K562 (cell line): ENCODE results near the gene RAMACL. TPM values are rescaled to one million over a fixed set of nuclear protein-coding genes. Genes with fewer than 3 reads are reported as not detected.
A peak's percentile ranks its signal among the peaks of the same experiment; 100 is the strongest.

ENCODE experiments used
- CREM ChIP-seq: IDR thresholded peaks from 2 replicates; pipeline ENCODE4 v1.6.1; 2014; ENCODE audit warnings: antibody characterized with exemption, low read depth
- FOSL1 ChIP-seq: fragments of 200-800 bp; sonication (Bioruptor generic); conservative IDR thresholded peaks from 2 replicates; pipeline ENCODE4 v1.6.1; 2016; ENCODE audit warnings: missing genetic modification characterization, missing compliant biosample characterization
- RAD51 ChIP-seq: fragments of 450-650 bp; IDR thresholded peaks from 2 replicates; pipeline ENCODE4 v1.7.1; 2016; ENCODE audit warnings: low read depth, mild to moderate bottlenecking, borderline replicate concordance
- TFAM ChIP-seq: fragments of 250-450 bp; sonication (Bioruptor Pico); conservative IDR thresholded peaks from 2 replicates; pipeline ENCODE4 v1.5.0; 2021; ENCODE audit warnings: mild to moderate bottlenecking, moderate library complexity
- ZNF586 ChIP-seq: fragments of 450-650 bp; formaldehyde crosslinking; conservative IDR thresholded peaks from 2 replicates; pipeline ENCODE4 v1.4.0; 2020; ENCODE audit warnings: mild to moderate bottlenecking, moderate library complexity
- polyA plus RNA-seq, 8 experiments: library from polyadenylated mRNA; depleted of rRNA in 4 of 8; stranded (reverse) in 5 of 8; unstranded in 3 of 8; fragments of >200 nt; fragmentation: Nextera tagmentation in 2 of 8; fragmentation: Illumina TruSeq in 1 of 8; extraction: Ambion mirVana in 2 of 8; extraction: Trizol in 1 of 8; gene quantifications; 2 replicates each; pipeline versions ENCODE4 v1.2.1 to v1.2.3, GENCODE V29; 2011 to 2014; ENCODE audit warnings: inconsistent platforms in 1 of 8, missing spikeins in 1 of 8
- total RNA-seq, 7 experiments: library from RNA; depleted of rRNA in 6 of 7; stranded (reverse); fragments of >200 nt in 6 of 7; fragmentation: Illumina TruSeq in 2 of 7; extraction: Trizol in 2 of 7; gene quantifications; 2 replicates each; pipeline versions ENCODE4 v1.2.1 to v1.2.3, GENCODE V29; 2011 to 2021; ENCODE audit warnings: low replicate concordance in 1 of 7
- TF ChIP-seq, protein P1 (sequence below), 2 experiments: fragments of 450-650 bp; IDR thresholded peaks; 2 replicates each; pipeline ENCODE4 v1.6.1; 2016; ENCODE audit warnings: mild to moderate bottlenecking in 2 of 2, borderline replicate concordance in 1 of 2, low read depth in 1 of 2, moderate library complexity in 1 of 2

RAMACL gene
- total and polyA plus RNA-seq, 9 of the 15 experiments (the other 6 are each of a cell fraction or from before 2014, with no cell fraction given) = 0.11 to 1.7 (median 0.41) TPM; not detected in 1

DNA sequence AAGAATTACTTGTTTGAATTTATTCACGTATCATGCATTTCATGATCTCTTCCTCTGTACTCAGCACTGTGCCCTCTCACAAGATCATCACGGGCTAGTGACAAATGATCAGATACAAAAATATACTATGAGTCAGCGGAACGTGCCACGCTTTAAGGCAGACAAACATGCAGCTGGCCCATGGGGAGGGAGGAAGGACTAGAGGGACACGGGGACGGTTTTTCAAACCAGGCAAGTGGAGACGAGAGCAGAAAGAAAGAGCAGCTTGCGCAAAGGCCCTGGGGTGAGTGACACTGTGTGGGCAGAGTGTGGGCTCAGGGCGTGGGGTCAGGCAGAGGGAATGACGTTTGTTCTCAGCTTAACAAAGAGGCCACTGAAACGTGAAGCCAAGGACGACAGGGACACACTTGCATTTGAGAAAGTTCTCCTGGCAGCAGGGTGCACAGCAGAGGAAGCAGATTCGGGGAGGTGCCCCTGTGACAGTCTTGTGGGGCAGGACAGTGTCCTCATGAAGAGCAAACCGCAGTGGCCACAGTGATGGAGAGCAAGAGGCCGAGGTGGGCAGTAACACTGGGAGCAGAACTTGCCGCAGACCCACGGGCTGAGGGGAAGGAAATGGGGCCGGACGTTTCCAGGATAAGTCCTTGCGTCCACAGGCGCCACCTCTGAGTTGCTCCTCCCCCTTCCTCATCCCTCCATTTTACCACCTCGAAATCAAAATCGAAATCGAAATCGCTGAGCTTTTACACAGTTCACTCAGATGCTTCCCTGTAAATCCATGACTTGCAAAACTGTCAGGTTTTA is 47.5 kb upstream of the RAMACL start (continued):
- TF ChIP-seq TFAM (CRISPR knock-in tag) (no peak), CREM (0 out of 2 replicates have a peak, but pooled peaks have one; percentile 19), FOSL1 (tag) (peak; percentile 84), ZNF586 (CRISPR knock-in tag) (no peak), RAD51 (no peak)
- TF ChIP-seq, protein P1, sequence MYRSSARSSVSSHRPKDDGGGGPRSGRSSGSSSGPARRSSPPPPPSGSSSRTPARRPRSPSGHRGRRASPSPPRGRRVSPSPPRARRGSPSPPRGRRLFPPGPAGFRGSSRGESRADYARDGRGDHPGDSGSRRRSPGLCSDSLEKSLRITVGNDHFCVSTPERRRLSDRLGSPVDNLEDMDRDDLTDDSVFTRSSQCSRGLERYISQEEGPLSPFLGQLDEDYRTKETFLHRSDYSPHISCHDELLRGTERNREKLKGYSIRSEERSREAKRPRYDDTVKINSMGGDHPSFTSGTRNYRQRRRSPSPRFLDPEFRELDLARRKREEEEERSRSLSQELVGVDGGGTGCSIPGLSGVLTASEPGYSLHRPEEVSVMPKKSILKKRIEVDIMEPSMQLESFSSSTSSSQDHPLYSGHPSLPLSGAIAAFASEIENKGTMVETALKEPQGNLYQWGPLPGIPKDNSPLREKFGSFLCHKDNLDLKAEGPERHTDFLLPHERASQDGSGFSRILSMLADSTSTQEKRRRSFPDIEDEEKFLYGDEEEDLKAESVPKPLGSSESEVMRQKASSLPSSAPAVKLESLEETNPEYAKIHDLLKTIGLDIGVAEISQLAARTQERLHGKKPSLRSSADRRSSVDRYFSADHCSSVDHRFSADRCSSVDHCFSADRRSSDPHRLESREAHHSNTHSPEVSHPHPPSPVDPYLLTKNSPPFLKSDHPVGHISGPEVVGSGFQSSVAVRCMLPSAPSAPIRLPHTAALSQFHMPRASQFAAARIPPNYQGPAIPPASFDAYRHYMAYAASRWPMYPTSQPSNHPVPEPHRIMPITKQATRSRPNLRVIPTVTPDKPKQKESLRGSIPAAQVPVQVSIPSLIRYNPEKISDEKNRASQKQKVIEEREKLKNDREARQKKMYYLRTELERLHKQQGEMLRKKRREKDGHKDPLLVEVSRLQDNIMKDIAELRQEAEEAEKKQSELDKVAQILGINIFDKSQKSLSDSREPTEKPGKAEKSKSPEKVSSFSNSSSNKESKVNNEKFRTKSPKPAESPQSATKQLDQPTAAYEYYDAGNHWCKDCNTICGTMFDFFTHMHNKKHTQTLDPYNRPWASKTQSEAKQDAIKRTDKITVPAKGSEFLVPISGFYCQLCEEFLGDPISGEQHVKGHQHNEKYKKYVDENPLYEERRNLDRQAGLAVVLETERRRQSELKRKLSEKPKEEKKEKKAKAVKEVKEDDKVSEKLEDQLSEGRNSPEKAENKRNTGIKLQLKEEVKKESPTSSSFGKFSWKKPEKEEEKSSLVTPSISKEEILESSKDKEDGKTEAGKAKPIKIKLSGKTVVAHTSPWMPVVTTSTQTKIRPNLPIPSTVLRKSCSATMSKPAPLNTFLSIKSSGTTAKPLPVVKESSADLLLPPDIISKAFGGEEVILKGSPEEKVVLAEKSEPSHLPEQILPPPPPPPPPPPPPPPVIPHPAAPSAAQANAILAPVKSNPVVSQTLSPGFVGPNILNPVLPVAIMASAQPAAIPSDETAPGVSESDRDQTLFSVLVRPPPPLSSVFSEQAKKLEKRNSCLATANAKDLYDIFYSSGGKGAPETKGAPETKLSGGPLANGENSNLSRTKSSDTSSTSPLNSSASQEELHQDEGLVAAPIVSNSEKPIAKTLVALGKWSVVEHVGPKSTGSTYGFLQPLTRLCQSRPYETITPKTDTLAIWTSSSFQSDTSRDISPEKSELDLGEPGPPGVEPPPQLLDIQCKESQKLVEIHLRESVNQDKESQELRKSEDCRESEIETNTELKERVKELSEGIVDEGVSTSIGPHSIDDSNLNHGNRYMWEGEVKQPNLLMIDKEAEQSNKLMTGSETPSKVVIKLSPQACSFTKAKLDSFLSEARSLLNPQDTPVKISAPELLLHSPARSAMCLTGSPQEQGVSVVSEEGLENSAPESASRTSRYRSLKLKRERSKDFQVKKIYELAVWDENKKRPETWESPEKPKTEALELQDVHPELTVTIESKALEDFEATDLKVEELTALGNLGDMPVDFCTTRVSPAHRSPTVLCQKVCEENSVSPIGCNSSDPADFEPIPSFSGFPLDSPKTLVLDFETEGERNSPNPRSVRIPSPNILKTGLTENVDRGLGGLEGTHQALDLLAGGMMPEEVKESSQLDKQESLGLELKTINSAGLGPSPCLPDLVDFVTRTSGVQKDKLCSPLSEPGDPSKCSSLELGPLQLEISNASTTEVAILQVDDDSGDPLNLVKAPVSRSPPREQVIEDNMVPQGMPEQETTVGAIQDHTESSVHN (IDR thresholded peaks at IDR 0.05; ENCODE audit: borderline replicate concordance in 1 of 2, low read depth in 1 of 2) = peak in 1 of 2 experiments; percentile 76; a peak in 2 of 4 replicates
- TF ChIP-seq, all 486 proteins: peak for 31
